Fibroblast of villous mesenchyme (primary cell): Measurements from ENCODE around the gene BCAS4. TPM values are rescaled to one million over a fixed set of nuclear protein-coding genes. Genes with fewer than 3 reads are reported as not detected.

Source experiments
- DNase-seq: peaks from one replicate; pipeline ENCODE4 v3.0.0-alpha.2; 2010; ENCODE audit warnings: low read depth
- H3K4me3 ChIP-seq: 2 replicates; pipeline ENCODE4 v1.5.1; 2011; ENCODE audit warnings: low read depth, mild to moderate bottlenecking, low read length
- CTCF ChIP-seq: IDR thresholded peaks from 2 replicates; pipeline ENCODE4 v1.5.1; 2012; ENCODE audit warnings: low read depth, mild to moderate bottlenecking, low read length; ENCODE audit not compliant: insufficient read depth
- total RNA-seq: library from RNA; depleted of rRNA; stranded (reverse); fragments of >200 nt; gene quantifications from 2 replicates; pipeline ENCODE4 v1.2.3, GENCODE V29; 2012

BCAS4 gene
- total RNA-seq, 1 donor, result 7.3 TPM

- no peak for DNase-seq
- no peak overlapping the region for H3K4me3 ChIP-seq
- no peak for TF ChIP-seq CTCF
Observed at GRCh38 chr20:50810842-50811241, 16.0 kb downstream of the BCAS4 start.

DNA sequence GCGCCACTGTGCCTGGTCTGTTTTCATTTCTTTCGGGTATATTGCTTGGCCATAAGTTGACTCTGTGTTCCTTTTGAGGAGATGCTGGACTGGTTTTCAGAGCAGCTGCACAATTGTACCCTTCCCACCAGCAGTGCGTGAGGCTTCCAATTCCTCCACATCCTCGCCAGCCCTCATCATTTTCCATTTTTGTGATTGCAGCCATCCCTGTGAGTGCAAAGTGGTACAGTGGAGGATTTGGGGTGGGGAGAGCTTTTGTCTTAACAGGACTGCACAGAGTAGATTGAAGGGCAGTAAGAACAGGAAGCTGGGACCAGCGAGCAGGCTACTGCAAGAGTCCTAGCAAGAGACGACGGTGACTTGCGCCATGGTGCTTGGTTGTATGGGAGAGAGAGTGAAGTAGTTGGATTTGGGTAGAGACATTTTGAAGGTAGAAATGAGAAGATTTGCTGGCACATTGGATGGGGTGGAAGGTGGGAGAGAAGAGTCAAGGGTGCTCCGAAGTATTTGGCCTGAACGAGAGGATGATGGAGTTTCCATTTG lies 18.3 kb downstream of the BCAS4 start:
- no peak for DNase-seq
- no peak for TF ChIP-seq CTCF
- H3K4me3 ChIP-seq, result no peak overlapping the region

GRCh38 chr20:50813801-50814200 lies 18.9 kb downstream of the BCAS4 start:
- no peak overlapping the region for H3K4me3 ChIP-seq
- no peak for DNase-seq
- no peak for TF ChIP-seq CTCF

DNA sequence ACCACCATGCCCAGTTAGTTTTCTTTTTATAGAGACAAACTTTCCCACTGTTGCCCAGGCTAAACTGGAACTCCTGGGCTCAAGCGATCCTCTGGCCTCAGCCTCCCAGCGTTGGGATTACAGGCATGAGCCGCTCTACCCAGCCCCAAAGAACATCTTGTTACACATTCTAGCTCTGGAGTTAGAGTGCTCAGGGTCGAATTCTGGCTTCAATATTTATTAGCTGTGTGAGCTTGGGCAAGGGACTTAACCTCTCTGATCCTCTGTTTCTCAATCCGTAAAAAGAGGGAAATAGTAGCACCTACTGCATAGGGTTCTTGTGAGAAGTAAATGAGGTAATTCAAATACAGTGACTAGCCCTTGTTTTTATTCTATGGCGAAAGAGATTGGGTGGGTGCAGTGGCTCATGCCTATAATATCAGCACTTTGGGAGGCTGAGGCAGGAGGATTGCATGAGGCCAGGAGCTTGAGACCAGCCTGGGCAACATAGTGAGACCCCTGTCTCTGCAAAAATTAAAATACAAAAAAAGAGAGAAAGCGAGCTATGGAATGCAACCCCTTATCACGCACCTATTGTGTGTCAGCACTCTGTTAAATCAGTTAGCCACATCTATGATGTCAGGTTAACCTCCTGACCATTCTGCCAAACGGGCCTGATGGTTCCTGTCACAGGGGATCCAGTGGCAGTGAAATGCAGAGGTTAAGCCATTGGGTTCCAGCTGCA lies 19.7 kb downstream of the BCAS4 start:
- no peak overlapping the region for H3K4me3 ChIP-seq
- no peak for TF ChIP-seq CTCF
- no peak for DNase-seq

- no peak for TF ChIP-seq CTCF
- no peak overlapping the region for H3K4me3 ChIP-seq
- DNase-seq, result peak; percentile 51
Observed at GRCh38 chr20:50815162-50815989, 20.5 kb downstream of the BCAS4 start.

DNA sequence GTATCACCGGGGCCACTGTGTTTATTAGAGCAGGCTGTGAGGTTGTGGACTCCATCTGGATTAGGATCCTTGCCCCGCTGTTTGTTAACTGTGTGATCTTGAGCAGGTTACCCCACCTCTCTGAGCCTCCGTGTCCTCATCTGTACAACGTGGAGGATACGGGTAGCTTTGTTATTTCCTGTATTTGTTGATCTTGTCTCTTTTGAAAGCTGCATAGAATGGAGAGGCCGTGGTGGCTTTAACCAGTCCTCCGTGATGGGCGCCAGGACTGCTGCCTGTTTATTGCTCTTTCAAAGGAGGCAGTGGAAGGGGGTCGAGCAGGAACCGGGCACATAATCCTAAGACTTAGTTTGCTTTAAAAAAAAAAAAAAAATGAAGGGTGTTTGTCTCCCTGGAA lies 22.9 kb downstream of the BCAS4 start:
- no peak for TF ChIP-seq CTCF

More for the DNA sequence above, 22.9 kb downstream of the BCAS4 start:
- DNase-seq, result no peak
- H3K4me3 ChIP-seq, result no peak overlapping the region
